WERI-Rb-1 (cell line): ENCODE results near the gene CCDC34.
A peak's percentile ranks its signal among the peaks of the same experiment; 100 is the strongest.

Experiments
- DNase-seq: peaks from one replicate; pipeline ENCODE4 v3.0.0-alpha.2; 2020
- H3K27ac ChIP-seq: fragments of 250-450 bp; sonication (Bioruptor Pico); 2 replicates; pipeline ENCODE4 v1.5.1; 2020; ENCODE audit warnings: mild to moderate bottlenecking, moderate library complexity
- H3K27me3 ChIP-seq: fragments of 250-450 bp; sonication (Bioruptor Pico); 2 replicates; pipeline ENCODE4 v1.5.1; 2021; ENCODE audit warnings: mild to moderate bottlenecking, low read depth, moderate library complexity; ENCODE audit not compliant: insufficient read depth, severe bottlenecking
- H3K36me3 ChIP-seq: fragments of 250-450 bp; sonication (Bioruptor Pico); 2 replicates; pipeline ENCODE4 v1.5.1; 2020; ENCODE audit warnings: mild to moderate bottlenecking, moderate library complexity
- H3K4me3 ChIP-seq: 2 replicates; pipeline ENCODE4 v1.5.1; 2011; ENCODE audit warnings: low read depth, mild to moderate bottlenecking, control low read depth, low read length
- H3K9me3 ChIP-seq: fragments of 250-450 bp; sonication (Bioruptor Pico); 2 replicates; pipeline ENCODE4 v1.5.1; 2021; ENCODE audit warnings: mild to moderate bottlenecking, moderate library complexity; ENCODE audit not compliant: severe bottlenecking
- CTCF ChIP-seq: IDR thresholded peaks from 2 replicates; pipeline ENCODE4 v1.5.1; 2011; ENCODE audit warnings: low read depth, mild to moderate bottlenecking, control low read depth, inconsistent platforms, low read length

CCDC34 gene

DNA sequence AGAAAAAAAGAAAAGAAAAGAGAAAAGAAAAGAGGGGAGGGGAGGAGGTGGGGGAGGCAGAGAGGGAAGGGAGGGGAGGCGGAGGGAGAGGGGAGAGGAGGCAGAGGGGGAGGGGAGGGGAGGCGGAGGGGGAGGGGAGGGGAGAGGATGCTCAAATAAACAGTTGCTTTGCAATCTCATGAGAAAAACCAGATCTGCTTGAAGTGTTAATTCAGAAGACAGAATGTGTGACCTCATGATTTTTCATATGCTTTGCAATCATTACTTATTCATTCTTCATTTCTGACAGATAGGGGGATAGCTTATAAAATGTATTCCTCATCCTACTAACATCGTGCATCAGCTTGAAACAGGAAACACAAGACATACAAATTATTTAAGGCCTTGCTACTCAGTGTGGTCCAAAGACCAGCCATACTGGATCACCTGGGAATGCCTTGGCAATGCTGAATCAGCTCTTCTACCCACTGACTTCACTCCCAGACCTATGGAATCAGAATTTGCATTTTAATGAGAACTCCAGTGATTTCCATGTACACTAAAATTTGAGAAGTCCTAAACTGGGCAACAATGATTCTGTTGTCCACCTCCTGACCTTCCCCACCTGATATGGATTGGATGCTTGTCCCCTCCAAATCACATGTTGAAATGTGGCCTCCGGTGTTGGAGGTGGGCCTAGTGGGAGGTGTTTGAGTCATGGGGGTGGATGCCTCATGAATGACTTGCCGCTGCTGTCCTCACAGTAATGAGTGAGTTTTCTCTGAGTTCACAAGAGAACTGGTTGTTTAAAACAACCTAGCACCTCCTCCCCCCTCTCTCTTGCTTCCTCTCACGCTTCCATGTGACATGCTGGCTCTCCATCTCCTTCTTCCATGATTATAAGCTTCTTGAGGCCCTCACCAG is 69.2 kb downstream of the CCDC34 start:
- peaks cover 12% of the 10 kb centered on the region for H3K9me3 ChIP-seq
- no peak for TF ChIP-seq CTCF
- DNase-seq, result no peak
- H3K27me3 ChIP-seq, result no peaks in the 10 kb centered on the region
- H3K36me3 ChIP-seq, result no peaks in the 10 kb centered on the region
- H3K27ac ChIP-seq, result no peak overlapping the region
- H3K4me3 ChIP-seq, result no peak overlapping the region

- Histone ChIP-seq H3K27me3 (no peaks in the 10 kb centered on the region), H3K4me3 (no peak overlapping the region), H3K9me3 (peaks cover 12% of the 10 kb centered on the region), H3K36me3 (no peaks in the 10 kb centered on the region), H3K27ac (no peak overlapping the region)
- no peak for DNase-seq
- no peak for TF ChIP-seq CTCF
These were observed 70.4 kb downstream of the CCDC34 start for GRCh38 chr11:27292637-27293010.

DNA sequence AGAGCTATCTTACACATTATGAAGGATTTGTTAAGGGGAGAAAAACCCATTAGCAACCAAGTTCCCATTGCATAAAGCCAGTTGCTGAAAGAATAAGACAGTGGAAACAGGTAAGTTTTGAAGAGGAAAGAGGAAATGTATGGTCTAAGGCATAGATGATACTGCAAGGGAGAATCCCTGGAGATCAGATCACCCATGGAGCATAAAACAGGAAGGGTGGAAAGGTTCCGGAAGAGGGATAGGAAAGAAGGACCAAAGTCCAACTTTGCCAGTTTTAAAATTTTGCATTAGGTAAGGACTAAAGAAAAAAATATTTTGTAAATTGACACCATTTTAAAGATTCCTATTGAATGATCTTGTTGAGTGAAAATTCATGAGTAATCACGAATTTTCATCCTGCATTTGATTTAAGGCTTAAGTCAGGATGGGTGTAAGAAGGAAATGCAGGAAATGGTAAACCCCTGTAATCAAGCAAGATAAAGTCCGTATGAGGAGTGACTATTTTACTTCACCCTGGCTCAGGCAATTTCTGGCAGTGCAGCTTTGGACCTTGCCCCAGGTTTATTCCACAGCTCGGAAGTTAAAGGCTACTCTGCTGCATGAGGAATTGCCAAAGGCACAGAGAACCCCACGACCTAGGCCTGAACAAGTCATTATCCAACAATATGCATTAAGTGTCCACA is 70.9 kb downstream of the CCDC34 start:
- no peak for TF ChIP-seq CTCF
- DNase-seq, result no peak
- Histone ChIP-seq H3K9me3 (peaks cover 12% of the 10 kb centered on the region), H3K27me3 (no peaks in the 10 kb centered on the region), H3K27ac (no peak overlapping the region), H3K4me3 (no peak overlapping the region), H3K36me3 (no peaks in the 10 kb centered on the region)

- Histone ChIP-seq H3K36me3 (no peaks in the 10 kb centered on the region), H3K27ac (no peak overlapping the region), H3K4me3 (no peak overlapping the region), H3K27me3 (no peaks in the 10 kb centered on the region), H3K9me3 (peaks cover 12% of the 10 kb centered on the region)
- no peak for TF ChIP-seq CTCF
- peak; percentile 38 for DNase-seq
These were observed 71.6 kb downstream of the CCDC34 start for GRCh38 chr11:27291302-27291889.

GRCh38 chr11:27290261-27291050 is 72.6 kb downstream of the CCDC34 start:
- Histone ChIP-seq H3K36me3 (no peaks in the 10 kb centered on the region), H3K4me3 (no peak overlapping the region), H3K27ac (no peak overlapping the region), H3K27me3 (no peaks in the 10 kb centered on the region), H3K9me3 (peaks cover 12% of the 10 kb centered on the region)
- no peak for TF ChIP-seq CTCF
- no peak for DNase-seq
